Colon (tissue), 2 donors: ENCODE measurements around the gene PDE6A.
A peak's percentile ranks its signal among the peaks of the same experiment; 100 is the strongest.
"Not testable (repeated sequence)": the region's sequence is repeated elsewhere in the genome, so short reads cannot be mapped to it uniquely, and the experiment has no call there.

Experiments used
- FAIRE-seq: peaks from 2 replicates; lab custom pipeline; 2012; peaks lifted over from hg19 to GRCh38; lab: Jason Lieb, UNC
- donor health status: control.
- donor health status: control.

PDE6A gene

GRCh38 chr5:149894237-149894636, 50.4 kb downstream of the PDE6A start:
- FAIRE-seq = no peak

- FAIRE-seq = no peak
These were observed 51.1 kb downstream of the PDE6A start for GRCh38 chr5:149893403-149893931.

GRCh38 chr5:149892594-149892993, 52.0 kb downstream of the PDE6A start:
- FAIRE-seq = no peak

- peak; percentile 36 for FAIRE-seq
These were observed 56.3 kb downstream of the PDE6A start for GRCh38 chr5:149888280-149888679.

- no peak for FAIRE-seq
These were observed 56.9 kb downstream of the PDE6A start for GRCh38 chr5:149887622-149888183.

GRCh38 chr5:149886692-149887470, 57.7 kb downstream of the PDE6A start:
- no peak for FAIRE-seq

- FAIRE-seq = no peak
These were observed 58.5 kb downstream of the PDE6A start for GRCh38 chr5:149886060-149886459.

GRCh38 chr5:149885513-149885912, 59.1 kb downstream of the PDE6A start:
- no peak for FAIRE-seq

GRCh38 chr5:149883550-149883949, 61.0 kb downstream of the PDE6A start:
- no peak for FAIRE-seq

GRCh38 chr5:149882633-149883032, 62.0 kb downstream of the PDE6A start:
- FAIRE-seq = not testable (repeated sequence)

GRCh38 chr5:149881874-149882273, 62.7 kb downstream of the PDE6A start:
- no peak for FAIRE-seq

- no peak for FAIRE-seq
These were observed 63.4 kb downstream of the PDE6A start for GRCh38 chr5:149881069-149881622.

- FAIRE-seq = not testable (repeated sequence)
These were observed 65.0 kb downstream of the PDE6A start for GRCh38 chr5:149879593-149879992.

- FAIRE-seq = no peak
These were observed 66.2 kb downstream of the PDE6A start for GRCh38 chr5:149878371-149878770.

GRCh38 chr5:149873896-149874295, 70.7 kb downstream of the PDE6A start:
- no peak for FAIRE-seq

GRCh38 chr5:149872351-149873040, 72.1 kb downstream of the PDE6A start:
- no peak for FAIRE-seq

- FAIRE-seq = no peak
These were observed 73.1 kb downstream of the PDE6A start for GRCh38 chr5:149871471-149871870.

- no peak for FAIRE-seq
These were observed 73.9 kb downstream of the PDE6A start for GRCh38 chr5:149870697-149871096.

GRCh38 chr5:149870232-149870631, 74.4 kb downstream of the PDE6A start:
- no peak for FAIRE-seq

- no peak for FAIRE-seq
These were observed 75.2 kb downstream of the PDE6A start for GRCh38 chr5:149869411-149869821.

- FAIRE-seq = no peak
These were observed 78.8 kb downstream of the PDE6A start for GRCh38 chr5:149865746-149866145.

GRCh38 chr5:149863830-149864229, 80.8 kb downstream of the PDE6A start:
- no peak for FAIRE-seq

GRCh38 chr5:149863176-149863575, 81.4 kb downstream of the PDE6A start:
- no peak for FAIRE-seq
